HUES6 (cell line): Measurements from ENCODE around the gene ATP2B1.

ENCODE experiments used
- H3K27ac ChIP-seq: 2 replicates; pipeline ENCODE4 v1.7.0; 2013; ENCODE audit warnings: low read depth, mild to moderate bottlenecking, low read length, inconsistent platforms
- H3K27me3 ChIP-seq: 2 replicates; pipeline ENCODE4 v1.6.1; 2013; ENCODE audit warnings: low read length; ENCODE audit not compliant: control insufficient read depth, insufficient read depth
- H3K36me3 ChIP-seq: 2 replicates; pipeline ENCODE4 v1.6.1; 2013; ENCODE audit warnings: low read length; ENCODE audit not compliant: control insufficient read depth, insufficient read depth
- H3K4me1 ChIP-seq: 2 replicates; pipeline ENCODE4 v1.6.1; 2013; ENCODE audit warnings: low read length; ENCODE audit not compliant: control insufficient read depth, insufficient read depth
- H3K4me3 ChIP-seq: 2 replicates; pipeline ENCODE4 v1.5.1; 2013; ENCODE audit warnings: low read depth, low read length
- H3K9ac ChIP-seq: one replicate; pipeline ENCODE4 v1.6.1; 2013; ENCODE audit warnings: mild to moderate bottlenecking, low read length
- H3K9me3 ChIP-seq: 2 replicates; pipeline ENCODE4 v1.6.1; 2013; ENCODE audit warnings: low read depth, low read length; ENCODE audit not compliant: control insufficient read depth, insufficient read depth

Gene ATP2B1

DNA sequence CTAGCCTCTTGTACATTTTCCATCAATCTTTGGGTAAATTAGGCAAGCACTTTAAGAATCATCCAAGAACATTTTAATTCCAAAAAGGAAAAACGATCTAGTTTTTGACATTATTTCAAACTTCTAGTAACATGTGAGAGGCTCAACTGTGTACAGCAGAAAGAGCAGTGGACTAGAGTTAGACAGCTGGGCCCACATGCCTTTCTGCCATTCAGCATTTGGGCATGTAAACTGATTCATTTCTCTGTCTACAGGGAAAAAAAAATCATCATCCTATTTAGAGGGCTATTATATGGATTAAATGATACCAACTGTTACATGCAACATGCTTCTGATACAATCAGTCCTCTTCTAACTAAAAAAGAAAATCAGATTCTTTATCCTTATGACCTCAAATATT is 17.7 kb downstream of the ATP2B1 start:
- no peaks in the 10 kb centered on the region for H3K36me3 ChIP-seq
- H3K4me3 ChIP-seq = no peak overlapping the region
- H3K9ac ChIP-seq = no peak overlapping the region
- no peak overlapping the region for H3K27ac ChIP-seq
- H3K9me3 ChIP-seq = no peaks in the 10 kb centered on the region
- H3K4me1 ChIP-seq = no peaks in the 10 kb centered on the region
- no peaks in the 10 kb centered on the region for H3K27me3 ChIP-seq

GRCh38 chr12:89689306-89689705 is 19.3 kb downstream of the ATP2B1 start:
- no peak overlapping the region for H3K4me3 ChIP-seq
- H3K27me3 ChIP-seq = no peaks in the 10 kb centered on the region
- H3K4me1 ChIP-seq = no peaks in the 10 kb centered on the region; the same call in 1 of the 2 replicates
- H3K9ac ChIP-seq = no peak overlapping the region
- H3K9me3 ChIP-seq = no peaks in the 10 kb centered on the region
- no peaks in the 10 kb centered on the region for H3K36me3 ChIP-seq
- H3K27ac ChIP-seq = no peak overlapping the region

DNA sequence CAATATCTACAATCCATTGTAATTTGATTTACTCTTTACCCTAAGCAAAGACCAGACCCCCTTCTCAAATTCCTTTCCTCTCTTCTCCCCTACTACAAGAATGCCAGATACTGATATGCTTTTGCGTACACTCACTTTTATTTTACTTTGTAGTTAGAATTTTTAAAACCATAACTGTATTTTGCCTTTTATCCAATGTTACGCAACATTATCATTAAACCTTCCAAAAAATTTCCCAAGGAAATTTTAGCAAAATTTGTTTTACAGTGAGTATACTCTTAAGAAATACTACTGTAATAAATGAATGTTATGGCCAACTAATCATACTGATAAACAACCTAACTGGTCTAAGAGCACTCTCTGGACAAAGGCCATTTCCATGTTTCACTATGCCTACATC is 22.3 kb downstream of the ATP2B1 start:
- Histone ChIP-seq H3K9ac (no peak overlapping the region), H3K27ac (no peak overlapping the region), H3K9me3 (peaks cover 18% of the 10 kb centered on the region), H3K27me3 (no peaks in the 10 kb centered on the region), H3K4me1 (no peaks in the 10 kb centered on the region; the same call in 1 of the 2 replicates), H3K36me3 (no peaks in the 10 kb centered on the region), H3K4me3 (no peak overlapping the region)

DNA sequence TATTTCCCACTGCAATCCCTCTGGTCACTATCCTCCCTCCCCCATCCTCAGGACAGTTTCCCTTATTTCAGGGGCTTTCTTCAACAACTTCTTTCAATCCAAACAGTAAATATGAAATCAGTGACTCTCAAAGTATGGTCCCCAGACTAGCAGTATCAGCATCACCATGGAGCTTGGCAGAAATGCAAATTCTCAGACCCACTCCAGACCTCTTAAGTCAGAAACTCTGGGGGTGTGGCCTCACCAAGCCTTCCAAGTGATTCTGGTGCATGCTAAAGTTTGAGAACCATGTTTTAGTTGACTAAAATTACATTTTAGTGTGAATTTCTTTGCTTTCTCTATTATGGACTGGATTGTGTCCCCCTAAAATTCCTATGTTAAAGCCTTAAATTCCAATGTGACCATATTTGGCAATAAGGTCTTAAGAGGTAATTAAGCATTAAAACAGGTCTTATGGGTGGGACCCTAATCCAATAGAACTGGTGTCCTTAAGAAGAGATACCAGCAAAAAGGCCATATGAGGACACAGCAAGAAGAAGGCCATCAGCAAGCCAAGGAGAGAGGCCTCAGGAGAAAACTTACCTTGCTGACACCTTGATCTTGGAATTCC is 23.2 kb downstream of the ATP2B1 start:
- Histone ChIP-seq H3K27ac (no peak overlapping the region), H3K9me3 (peaks cover 24% of the 10 kb centered on the region), H3K36me3 (no peaks in the 10 kb centered on the region), H3K9ac (no peak overlapping the region), H3K4me1 (no peaks in the 10 kb centered on the region; the same call in 1 of the 2 replicates), H3K27me3 (no peaks in the 10 kb centered on the region), H3K4me3 (no peak overlapping the region)

DNA sequence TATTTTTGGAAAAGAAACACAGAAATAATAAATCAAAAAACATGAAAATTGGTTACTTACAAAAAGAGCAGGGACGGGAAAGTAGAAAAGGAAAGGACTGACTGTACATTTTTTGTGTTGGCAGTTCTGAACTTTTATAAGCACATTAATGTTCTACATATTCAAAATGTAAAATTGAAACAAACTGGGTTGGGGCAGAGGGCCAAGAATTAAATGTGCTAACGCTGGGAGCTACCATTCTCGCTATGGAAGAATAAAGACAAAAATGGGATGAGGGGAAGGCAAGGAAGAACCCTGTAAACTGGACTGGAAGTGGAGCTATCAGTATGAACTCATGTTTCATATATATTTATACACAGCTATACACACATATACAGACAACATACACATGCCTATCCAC is 24.5 kb downstream of the ATP2B1 start:
- no peaks in the 10 kb centered on the region; the same call in 1 of the 2 replicates for H3K4me1 ChIP-seq

DNA sequence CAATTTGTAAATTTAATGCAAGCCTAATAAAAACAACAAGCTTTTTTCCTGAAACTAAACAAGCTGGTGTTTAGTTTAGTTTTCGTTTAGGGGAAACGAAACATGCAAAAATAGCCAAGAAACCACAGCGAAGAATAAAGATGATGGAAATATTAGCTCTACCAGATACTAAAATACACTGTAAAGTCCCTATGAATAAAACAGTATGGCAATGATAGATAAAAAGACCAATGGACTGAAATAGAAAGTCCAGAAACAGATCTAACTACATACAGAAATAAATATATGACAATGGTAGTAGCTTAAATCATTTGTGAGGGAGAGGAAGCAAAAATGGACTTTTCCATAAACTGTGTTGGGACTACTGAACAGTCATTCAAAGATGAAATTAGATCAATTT is 26.4 kb downstream of the ATP2B1 start:
- no peak overlapping the region for H3K27ac ChIP-seq
- no peaks in the 10 kb centered on the region for H3K27me3 ChIP-seq
- H3K9ac ChIP-seq = no peak overlapping the region
- H3K36me3 ChIP-seq = no peaks in the 10 kb centered on the region
- H3K4me1 ChIP-seq = peaks cover 4% of the 10 kb centered on the region; the same call in 1 of the 2 replicates
- no peak overlapping the region for H3K4me3 ChIP-seq
- H3K9me3 ChIP-seq = peaks cover 26% of the 10 kb centered on the region

More for the DNA sequence above, 24.5 kb downstream of the ATP2B1 start:
- Histone ChIP-seq H3K36me3 (no peaks in the 10 kb centered on the region), H3K27me3 (no peaks in the 10 kb centered on the region), H3K9me3 (peaks cover 26% of the 10 kb centered on the region), H3K4me3 (no peak overlapping the region), H3K9ac (no peak overlapping the region), H3K27ac (no peak overlapping the region)

DNA sequence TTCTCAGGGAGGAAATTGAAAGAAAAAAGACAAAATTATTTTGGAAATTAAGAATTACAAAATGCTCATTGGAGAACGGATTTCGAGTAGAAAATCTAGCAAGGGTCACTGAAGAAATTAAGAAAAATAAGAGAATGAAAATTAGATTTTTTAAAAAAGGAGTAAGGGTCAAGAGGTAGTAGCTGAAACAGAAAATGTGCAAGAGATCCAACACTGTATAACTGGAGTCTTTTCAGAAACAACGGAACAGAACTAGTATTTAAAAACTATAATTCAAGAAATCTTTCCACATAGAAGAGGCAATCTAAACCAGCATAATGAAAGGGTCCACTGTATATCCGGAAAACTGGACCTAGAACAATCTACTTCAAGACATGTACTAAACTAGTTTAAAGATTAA is 28.2 kb downstream of the ATP2B1 start:
- Histone ChIP-seq H3K9ac (no peak overlapping the region), H3K4me3 (no peak overlapping the region), H3K9me3 (peaks cover 26% of the 10 kb centered on the region), H3K27ac (no peak overlapping the region), H3K4me1 (0 out of 2 replicates have a peak, but pooled peaks cover 4% of the 10 kb centered on the region), H3K36me3 (no peaks in the 10 kb centered on the region), H3K27me3 (no peaks in the 10 kb centered on the region)

DNA sequence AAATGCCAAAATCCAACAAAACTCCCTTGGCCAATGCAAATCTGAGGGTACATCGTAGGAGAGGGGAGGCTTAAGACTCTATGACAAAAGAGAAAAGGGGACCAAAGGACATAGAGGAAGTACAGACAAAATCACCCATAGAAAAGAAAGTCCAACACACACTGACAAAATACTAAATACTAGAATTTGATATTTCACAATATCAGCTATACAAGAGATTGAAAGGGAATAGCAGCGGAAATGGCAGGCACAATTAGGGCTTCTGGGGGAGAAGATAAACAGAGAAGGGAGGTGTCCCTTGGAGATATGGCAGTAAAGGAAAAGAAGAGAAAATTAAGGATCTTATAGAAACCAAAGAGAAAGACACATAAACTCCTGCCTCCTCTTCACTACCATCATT is 29.0 kb downstream of the ATP2B1 start:
- H3K4me1 ChIP-seq = 0 out of 2 replicates have a peak, but pooled peaks cover 4% of the 10 kb centered on the region
- H3K9me3 ChIP-seq = peaks cover 26% of the 10 kb centered on the region

DNA sequence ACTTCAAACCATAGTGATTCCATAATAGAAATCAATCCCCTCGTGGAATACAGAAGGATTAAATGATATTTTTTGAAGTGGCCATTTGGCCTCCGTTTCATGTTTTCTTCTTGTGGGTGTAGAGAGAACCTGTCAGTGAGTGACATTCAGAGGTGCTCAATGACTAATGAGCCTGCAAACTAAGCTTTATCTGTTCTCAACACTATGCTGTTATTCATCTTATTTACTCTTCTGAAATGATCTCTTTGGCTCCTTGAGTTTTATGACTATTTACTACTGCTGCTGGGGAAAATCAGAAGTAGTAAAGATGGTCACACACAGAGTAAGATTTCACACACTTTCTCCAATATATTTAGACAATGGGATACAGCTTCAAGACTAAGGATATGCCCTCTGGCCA is 30.4 kb downstream of the ATP2B1 start:
- H3K9me3 ChIP-seq = peaks cover 25% of the 10 kb centered on the region
- no peaks in the 10 kb centered on the region for H3K36me3 ChIP-seq
- H3K4me3 ChIP-seq = no peak overlapping the region
- H3K9ac ChIP-seq = no peak overlapping the region
- H3K27ac ChIP-seq = no peak overlapping the region
- 0 out of 2 replicates have a peak, but pooled peaks cover 4% of the 10 kb centered on the region for H3K4me1 ChIP-seq
- no peaks in the 10 kb centered on the region for H3K27me3 ChIP-seq

More for the DNA sequence above, 29.0 kb downstream of the ATP2B1 start:
- Histone ChIP-seq H3K4me3 (no peak overlapping the region), H3K27ac (no peak overlapping the region), H3K27me3 (no peaks in the 10 kb centered on the region), H3K9ac (no peak overlapping the region), H3K36me3 (no peaks in the 10 kb centered on the region)

DNA sequence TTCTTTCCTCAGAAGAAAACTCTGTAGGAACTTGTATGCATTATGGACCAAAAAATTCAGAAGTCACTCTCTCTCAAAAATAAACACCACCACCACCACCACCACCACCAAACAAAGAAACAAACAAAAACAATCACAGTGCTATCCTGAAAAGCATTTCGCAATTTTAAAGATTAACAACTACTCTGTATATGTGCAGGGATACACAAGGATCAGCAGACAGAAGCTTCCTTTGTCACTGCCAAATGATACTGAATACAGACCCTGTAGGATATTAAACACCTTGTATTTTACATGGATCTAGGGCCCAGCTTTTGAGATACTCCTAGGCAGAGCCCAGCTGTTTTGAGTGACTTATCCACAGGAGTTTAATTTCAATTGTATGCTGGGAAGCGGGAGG is 31.7 kb downstream of the ATP2B1 start:
- Histone ChIP-seq H3K27ac (no peak overlapping the region), H3K4me1 (peaks cover 4% of the 10 kb centered on the region; the same call in 1 of the 2 replicates), H3K4me3 (no peak overlapping the region)

DNA sequence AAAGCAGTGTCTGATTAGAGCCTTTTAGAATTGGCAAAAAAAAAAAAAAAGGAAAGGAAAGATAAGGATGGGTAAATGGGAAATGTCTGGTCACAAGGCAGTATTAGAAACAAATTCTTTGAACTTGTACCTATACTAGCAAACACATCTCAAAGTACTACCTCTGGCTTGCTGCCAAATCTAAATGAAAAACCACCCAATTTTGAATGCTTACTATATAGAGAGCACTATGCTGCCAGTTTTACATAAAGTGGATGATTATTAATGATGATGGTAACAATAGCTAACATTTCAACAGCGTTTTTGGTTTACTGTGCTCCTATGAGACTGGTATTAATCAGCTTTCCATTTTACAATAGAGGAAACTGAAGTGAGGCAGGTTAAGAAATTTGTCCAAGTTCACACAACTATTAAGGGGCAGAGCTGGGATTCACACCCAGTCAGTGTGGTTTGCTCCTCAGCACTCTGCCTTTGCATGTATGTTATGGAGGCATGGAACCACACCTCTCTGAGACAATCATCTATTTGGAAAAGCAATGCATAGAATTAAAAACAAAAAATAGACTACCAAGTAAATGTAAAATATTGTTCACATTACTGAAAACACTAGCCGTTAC is 34.2 kb downstream of the ATP2B1 start:
- H3K27me3 ChIP-seq = no peaks in the 10 kb centered on the region
- H3K36me3 ChIP-seq = no peaks in the 10 kb centered on the region
- H3K4me3 ChIP-seq = no peak overlapping the region
- no peaks in the 10 kb centered on the region for H3K9me3 ChIP-seq
- H3K9ac ChIP-seq = no peak overlapping the region
- H3K27ac ChIP-seq = no peak overlapping the region
- H3K4me1 ChIP-seq = peaks cover 6% of the 10 kb centered on the region; the same call in 1 of the 2 replicates

More for the DNA sequence above, 31.7 kb downstream of the ATP2B1 start:
- peaks cover 13% of the 10 kb centered on the region; the same call in 1 of the 2 replicates for H3K9me3 ChIP-seq
- H3K27me3 ChIP-seq = no peaks in the 10 kb centered on the region
- no peaks in the 10 kb centered on the region for H3K36me3 ChIP-seq
- no peak overlapping the region for H3K9ac ChIP-seq
